ENCODE measurements around the gene SMIM14. TPM values are rescaled to one million over a fixed set of nuclear protein-coding genes. Genes with fewer than 3 reads are reported as not detected.
A peak's percentile ranks its signal among the peaks of the same experiment; 100 is the strongest.
"Not testable (repeated sequence)": the region's sequence is repeated elsewhere in the genome, so short reads cannot be mapped to it uniquely, and the experiment has no call there.

Gene SMIM14
- total and polyA plus RNA-seq, 2 experiments from 2014 or later = 98.6 to 124 TPM

GRCh38 chr4:39514888-39515401, 123.7 kb downstream of the SMIM14 start:
- Histone ChIP-seq H3K9me2 (replicated peaks; ENCODE audit: insufficient read depth) (no peaks in the 10 kb centered on the region), H3K27me3 (no peaks in the 10 kb centered on the region), H3K36me3 (replicated peaks; ENCODE audit: insufficient read depth, low read depth) (peaks cover 1% of the 10 kb centered on the region), H3K9me3 (ENCODE audit: low read depth) (no peaks in the 10 kb centered on the region), H2AFZ (no peak overlapping the region), H3K27ac (peak overlapping the region; percentile 62), H3K4me3 (no peak overlapping the region), H3K79me2 (peaks cover 84% of the 10 kb centered on the region), H3K4me2 (no peak overlapping the region), H3K4me1 (ENCODE audit: insufficient read depth) (peaks cover 8% of the 10 kb centered on the region), H4K20me1 (ENCODE audit: insufficient read depth, poor library complexity, severe bottlenecking) (no peaks in the 10 kb centered on the region)
- peak; percentile 71 for DNase-seq (ENCODE audit: low spot score)
- WGBS (ENCODE audit: low lambda C conversion rate, missing lambda C conversion rate) = 46% methylated on average over 4 of the region's 4 CpGs
- no peak for TF ChIP-seq EZH2phosphoT487 (IDR thresholded peaks at IDR 0.05; ENCODE audit: low read depth, severe bottlenecking, unreplicated experiment)
- no peak for TF ChIP-seq CTCF (IDR thresholded peaks at IDR 0.05; ENCODE audit: poor library complexity)
- no peak for TF ChIP-seq EZH2 (IDR thresholded peaks at IDR 0.05; ENCODE audit: borderline replicate concordance)

GRCh38 chr4:39514266-39514665, 124.4 kb downstream of the SMIM14 start:
- H2AFZ ChIP-seq; H3K36me3 ChIP-seq (replicated peaks; ENCODE audit: insufficient read depth, low read depth); H3K4me3 ChIP-seq; DNase-seq (ENCODE audit: low spot score); H3K9me2 ChIP-seq (replicated peaks; ENCODE audit: insufficient read depth); H3K9me3 ChIP-seq (ENCODE audit: low read depth); H3K27me3 ChIP-seq; H3K4me2 ChIP-seq; H3K4me1 ChIP-seq (ENCODE audit: insufficient read depth); H4K20me1 ChIP-seq (ENCODE audit: insufficient read depth, poor library complexity, severe bottlenecking): not testable (repeated sequence)
- WGBS (ENCODE audit: low lambda C conversion rate, missing lambda C conversion rate) = 100% methylated on average over 1 of the region's 1 CpG
- Histone ChIP-seq H3K27ac (peak overlapping the region; percentile 62), H3K79me2 (peaks cover 81% of the 10 kb centered on the region)

DNA sequence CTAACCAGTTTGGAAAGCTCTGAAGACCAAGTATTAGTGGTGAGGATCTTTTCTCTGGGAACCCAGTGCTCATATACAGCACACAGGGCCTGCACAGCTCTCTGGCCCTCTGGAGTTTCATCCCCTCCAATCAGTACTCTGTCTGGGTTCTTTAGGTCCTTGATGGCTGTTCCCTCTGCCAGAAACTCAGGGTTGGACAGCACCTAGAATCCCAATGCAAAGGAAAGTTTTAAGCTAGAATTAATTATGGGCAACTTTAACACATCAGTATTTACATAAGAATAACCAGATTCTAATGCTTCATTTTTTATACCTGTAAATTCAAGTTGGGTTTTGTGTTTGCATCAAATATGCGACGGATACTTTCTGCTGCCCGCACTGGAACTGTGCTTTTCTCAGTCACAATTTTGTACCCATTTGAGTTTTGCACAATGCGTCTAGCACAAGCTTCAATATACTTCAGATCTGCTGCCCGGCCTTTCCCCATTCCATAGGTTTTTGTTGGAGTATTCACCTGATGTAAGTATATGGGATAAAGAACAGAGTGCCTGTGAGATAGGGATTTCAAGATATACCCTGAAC, 128.2 kb downstream of the SMIM14 start:
- no peak for DNase-seq (ENCODE audit: low spot score)
- 97% methylated on average over 5 of the region's 5 CpGs for WGBS (ENCODE audit: low lambda C conversion rate, missing lambda C conversion rate)
- Histone ChIP-seq H3K9me3 (ENCODE audit: low read depth) (no peaks in the 10 kb centered on the region), H3K27me3 (no peaks in the 10 kb centered on the region), H3K79me2 (peaks cover 48% of the 10 kb centered on the region), H4K20me1 (ENCODE audit: insufficient read depth, poor library complexity, severe bottlenecking) (no peaks in the 10 kb centered on the region), H3K36me3 (replicated peaks; ENCODE audit: insufficient read depth, low read depth) (peaks cover 4% of the 10 kb centered on the region), H3K4me2 (no peak overlapping the region), H3K4me3 (no peak overlapping the region), H3K4me1 (ENCODE audit: insufficient read depth) (peaks cover 3% of the 10 kb centered on the region), H3K27ac (no peak overlapping the region), H2AFZ (no peak overlapping the region), H3K9me2 (replicated peaks; ENCODE audit: insufficient read depth) (no peaks in the 10 kb centered on the region)
- no peak for TF ChIP-seq EZH2 (IDR thresholded peaks at IDR 0.05; ENCODE audit: borderline replicate concordance)
- TF ChIP-seq CTCF (IDR thresholded peaks at IDR 0.05; ENCODE audit: poor library complexity) = no peak
- no peak for TF ChIP-seq EZH2phosphoT487 (IDR thresholded peaks at IDR 0.05; ENCODE audit: low read depth, severe bottlenecking, unreplicated experiment)

- Histone ChIP-seq H3K4me3 (no peak overlapping the region), H3K9me3 (ENCODE audit: low read depth) (no peaks in the 10 kb centered on the region), H3K9me2 (replicated peaks; ENCODE audit: insufficient read depth) (no peaks in the 10 kb centered on the region), H3K27ac (peak overlapping the region; percentile 25), H3K36me3 (replicated peaks; ENCODE audit: insufficient read depth, low read depth) (peaks cover 23% of the 10 kb centered on the region), H3K79me2 (peaks cover 11% of the 10 kb centered on the region), H3K4me1 (ENCODE audit: insufficient read depth) (no peaks in the 10 kb centered on the region), H2AFZ (no peak overlapping the region), H4K20me1 (ENCODE audit: insufficient read depth, poor library complexity, severe bottlenecking) (no peaks in the 10 kb centered on the region), H3K4me2 (no peak overlapping the region), H3K27me3 (no peaks in the 10 kb centered on the region)
- no peak for DNase-seq (ENCODE audit: low spot score)
- TF ChIP-seq EZH2 (IDR thresholded peaks at IDR 0.05; ENCODE audit: borderline replicate concordance) (no peak), CTCF (IDR thresholded peaks at IDR 0.05; ENCODE audit: poor library complexity) (no peak), EZH2phosphoT487 (IDR thresholded peaks at IDR 0.05; ENCODE audit: low read depth, severe bottlenecking, unreplicated experiment) (no peak)
- WGBS (ENCODE audit: low lambda C conversion rate, missing lambda C conversion rate) = 36% methylated on average over 1 of the region's 1 CpG
These were observed 133.1 kb downstream of the SMIM14 start for GRCh38 chr4:39505581-39505980.

Measured in hepatocyte (in vitro differentiated cells).